Testis (tissue), 3 donors: ENCODE data around the gene ST3GAL2. TPM values are rescaled to one million over a fixed set of nuclear protein-coding genes. Genes with fewer than 3 reads are reported as not detected.
"Not testable (repeated sequence)": the region's sequence is repeated elsewhere in the genome, so short reads cannot be mapped to it uniquely, and the experiment has no call there.

Experiments
- DNase-seq: peaks from one replicate; pipeline ENCODE4 v3.0.0-alpha.2; 2019
- H3K27ac ChIP-seq, 2 donors: fragments of 200-600 bp; sonication (generic); one replicate each; pipeline ENCODE4 v1.5.1; 2019
- H3K27me3 ChIP-seq: fragments of 200-600 bp; sonication (generic); one replicate; pipeline ENCODE4 v1.5.1; 2019
- H3K36me3 ChIP-seq: fragments of 200-600 bp; sonication (generic); one replicate; pipeline ENCODE4 v1.5.1; 2017; ENCODE audit warnings: low read depth; ENCODE audit errors: missing control alignments
- H3K4me1 ChIP-seq: fragments of 200-600 bp; sonication (generic); one replicate; pipeline ENCODE4 v1.5.1; 2019
- H3K4me3 ChIP-seq, 2 donors: fragments of 200-600 bp; sonication (generic); one replicate each; pipeline ENCODE4 v1.5.1; 2017 to 2019
- H3K9me3 ChIP-seq: fragments of 200-600 bp; sonication (generic); one replicate; pipeline ENCODE4 v1.5.1; 2017
- POLR2A ChIP-seq: fragments of 450-650 bp; IDR thresholded peaks from one replicate; pipeline ENCODE4 v1.6.1; 2017; ENCODE audit warnings: antibody characterized with exemption, mild to moderate bottlenecking, moderate library complexity
- WGBS, 2 donors: methylation state at CpG; one replicate each; pipeline ENCODE4 v1.1.5; 2018; 5-methylcytosine and 5-hydroxymethylcytosine counted together
- intact Hi-C: fragments of 100-400 bp; cut with DNase I; formaldehyde crosslinking; loops from one replicate; pipeline ENCODE4 v1.15.1; 2023; ENCODE audit warnings: low total_unique reads
- polyA plus RNA-seq: library from polyadenylated mRNA; stranded (reverse); fragments of 350-450 nt; fragmentation: Illumina TruSeq; extraction: RNeasy Lipid Tissue Mini Kit (QIAGEN cat#74804); gene quantifications from one replicate; pipeline ENCODE4 v1.2.3, GENCODE V29; 2014; ENCODE audit warnings: low read depth, low replicate concordance; ENCODE audit not compliant: insufficient read depth
- total RNA-seq, 2 donors: library from RNA; depleted of rRNA; stranded (reverse); fragments of >200 nt; gene quantifications; one replicate each; pipeline ENCODE4 v1.2.3, GENCODE V29; 2016
- TF ChIP-seq, protein P1 (sequence below), 3 experiments: fragments of 450-650 bp in 2 of 3; fragments of 200-600 bp in 1 of 3; sonication (generic) in 1 of 3; IDR thresholded peaks; one replicate each; pipeline ENCODE4 v1.5.1; 2016 to 2019; ENCODE audit warnings: antibody characterized with exemption in 3 of 3, mild to moderate bottlenecking in 2 of 3, moderate library complexity in 1 of 3

Gene ST3GAL2
- total and polyA plus RNA-seq, 3 donors from 2014 or later: 20.2 to 46.2 (median 32.5) TPM

DNA sequence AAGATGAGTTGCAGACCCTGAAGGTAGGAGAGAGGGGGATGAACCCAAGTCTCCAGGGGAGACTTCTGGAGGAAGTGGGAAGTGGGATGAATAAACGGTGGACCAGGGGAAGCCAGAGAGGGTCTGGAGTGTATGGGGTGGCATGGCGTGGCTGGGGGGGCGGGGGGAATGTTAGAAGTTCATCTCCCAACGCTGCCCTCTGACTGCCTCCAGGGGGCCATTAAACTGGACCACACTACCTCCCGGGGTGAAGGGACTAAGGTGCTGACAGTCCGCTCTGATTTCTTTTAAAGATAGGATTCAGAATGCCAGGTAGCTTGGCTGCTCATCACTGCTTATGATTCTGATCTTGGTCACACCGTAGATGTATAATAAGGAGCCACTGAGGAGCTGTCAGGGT lies 21.2 kb downstream of the ST3GAL2 start:
- Histone ChIP-seq H3K4me1 (peaks cover 31% of the 10 kb centered on the region), H3K9me3 (no peaks in the 10 kb centered on the region), H3K4me3 (no peak overlapping the region), H3K27me3 (no peaks in the 10 kb centered on the region), H3K27ac (no peak overlapping the region), H3K36me3 (no peaks in the 10 kb centered on the region)
- DNase-seq: no peak
- intact Hi-C loops: no loop called here
- WGBS, 2 donors: 64 to 78% methylated on average over 6 to 7 of the region's 7 CpGs
- TF ChIP-seq, protein P1, sequence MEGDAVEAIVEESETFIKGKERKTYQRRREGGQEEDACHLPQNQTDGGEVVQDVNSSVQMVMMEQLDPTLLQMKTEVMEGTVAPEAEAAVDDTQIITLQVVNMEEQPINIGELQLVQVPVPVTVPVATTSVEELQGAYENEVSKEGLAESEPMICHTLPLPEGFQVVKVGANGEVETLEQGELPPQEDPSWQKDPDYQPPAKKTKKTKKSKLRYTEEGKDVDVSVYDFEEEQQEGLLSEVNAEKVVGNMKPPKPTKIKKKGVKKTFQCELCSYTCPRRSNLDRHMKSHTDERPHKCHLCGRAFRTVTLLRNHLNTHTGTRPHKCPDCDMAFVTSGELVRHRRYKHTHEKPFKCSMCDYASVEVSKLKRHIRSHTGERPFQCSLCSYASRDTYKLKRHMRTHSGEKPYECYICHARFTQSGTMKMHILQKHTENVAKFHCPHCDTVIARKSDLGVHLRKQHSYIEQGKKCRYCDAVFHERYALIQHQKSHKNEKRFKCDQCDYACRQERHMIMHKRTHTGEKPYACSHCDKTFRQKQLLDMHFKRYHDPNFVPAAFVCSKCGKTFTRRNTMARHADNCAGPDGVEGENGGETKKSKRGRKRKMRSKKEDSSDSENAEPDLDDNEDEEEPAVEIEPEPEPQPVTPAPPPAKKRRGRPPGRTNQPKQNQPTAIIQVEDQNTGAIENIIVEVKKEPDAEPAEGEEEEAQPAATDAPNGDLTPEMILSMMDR (IDR thresholded peaks at IDR 0.05): no peak
- TF ChIP-seq POLR2A: no peak

DNA sequence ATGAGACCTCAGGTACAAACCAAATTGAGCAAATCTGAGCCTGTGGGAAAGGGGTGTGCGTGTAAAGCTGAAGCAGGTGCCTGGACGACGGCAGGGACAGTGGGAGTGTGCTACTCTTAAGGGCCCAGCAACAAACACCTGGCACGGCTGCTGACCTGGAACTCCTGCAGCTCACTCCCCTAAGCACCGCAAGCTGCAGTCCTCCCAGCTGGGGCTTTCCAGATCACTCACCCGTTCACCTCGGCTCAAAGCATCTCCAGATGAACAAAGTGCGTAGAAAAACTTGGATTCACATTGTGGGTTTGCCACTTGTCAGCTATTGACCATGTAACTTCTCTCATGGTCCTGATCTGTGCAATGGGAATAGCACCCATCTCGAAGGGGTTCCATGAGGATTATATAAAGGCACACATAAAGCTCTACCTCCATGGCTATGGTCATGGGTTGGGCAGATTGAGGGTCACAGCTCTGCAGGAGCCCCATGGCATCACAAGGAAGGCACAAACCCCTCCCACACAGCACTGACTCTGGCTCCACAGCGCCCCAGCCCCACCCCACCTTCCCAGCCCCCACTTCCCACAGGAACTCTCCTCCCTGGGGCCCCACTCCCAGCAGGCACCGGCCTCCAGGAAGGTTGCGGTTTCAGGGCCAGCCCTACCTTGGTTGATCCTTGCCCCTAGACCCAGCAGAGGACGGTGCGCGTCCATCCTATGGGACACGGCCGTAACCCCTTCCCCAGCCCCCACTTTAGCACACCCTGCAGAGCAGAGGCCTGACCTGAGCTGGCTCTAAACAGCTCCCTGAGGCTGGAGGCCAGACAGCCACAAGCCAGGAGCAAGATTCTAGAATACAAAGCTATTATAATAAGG lies 21.9 kb downstream of the ST3GAL2 start:
- intact Hi-C loops: no loop called here
- WGBS, 2 donors: 76 to 92% methylated on average over 12 to 17 of the region's 17 CpGs
- Histone ChIP-seq H3K4me1 (peaks cover 31% of the 10 kb centered on the region), H3K9me3 (no peaks in the 10 kb centered on the region), H3K36me3 (no peaks in the 10 kb centered on the region), H3K4me3 (no peak overlapping the region), H3K27me3 (no peaks in the 10 kb centered on the region), H3K27ac (no peak overlapping the region)
- DNase-seq: no peak
- TF ChIP-seq, protein P1 (IDR thresholded peaks at IDR 0.05): no peak
- TF ChIP-seq POLR2A: no peak

DNA sequence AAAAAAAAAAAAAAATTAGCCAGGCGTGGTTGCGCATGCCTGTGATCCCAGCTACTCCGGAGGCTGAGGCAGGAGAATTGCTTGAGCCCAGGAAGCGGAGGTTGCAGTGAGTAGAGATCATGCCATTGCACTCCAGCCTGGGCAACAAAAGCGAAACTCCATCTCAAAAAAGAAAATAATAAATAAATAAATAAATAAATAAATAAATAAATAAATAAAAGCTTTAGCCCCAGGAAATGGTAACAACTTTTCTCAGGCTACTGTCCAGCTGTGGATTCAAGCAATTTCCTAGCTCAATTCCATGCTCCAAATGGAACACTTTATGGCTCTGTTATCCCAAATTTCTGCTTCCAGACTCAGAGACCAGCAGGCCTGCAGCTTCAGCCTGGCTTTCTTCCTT lies 25.3 kb downstream of the ST3GAL2 start:
- H3K27me3 ChIP-seq, H3K9me3 ChIP-seq, H3K4me1 ChIP-seq, H3K4me3 ChIP-seq, H3K27ac ChIP-seq, intact Hi-C loops, H3K36me3 ChIP-seq, DNase-seq: not testable (repeated sequence)
- WGBS, 2 donors: 97 to 98% methylated on average over 5 of the region's 5 CpGs

DNA sequence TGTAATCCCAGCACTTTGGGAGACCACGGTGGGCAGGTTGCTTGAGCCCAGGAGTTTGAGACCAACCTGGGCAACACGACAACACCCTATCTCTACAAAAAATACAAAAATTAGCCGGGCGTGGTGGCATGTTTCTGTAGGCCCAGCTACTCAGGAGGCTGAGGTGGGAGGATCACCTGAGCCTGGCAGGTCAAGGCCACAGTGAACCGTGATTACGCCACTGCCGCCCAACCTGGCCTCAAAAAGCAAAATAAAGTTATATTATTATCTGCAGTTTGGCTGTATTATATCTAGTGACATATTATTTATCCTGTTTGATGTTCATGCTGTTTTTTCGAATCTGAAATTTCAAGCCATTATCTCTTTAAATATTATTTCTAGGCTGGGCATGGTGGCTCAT lies 26.5 kb downstream of the ST3GAL2 start:
- H3K4me3 ChIP-seq: no peak overlapping the region
- 66 to 87% methylated on average over 8 of the region's 8 CpGs for whole genome bisulfite sequencing, 2 donors
- intact Hi-C loops: no loop called here
- no peaks in the 10 kb centered on the region for H3K36me3 ChIP-seq
- peaks cover 11% of the 10 kb centered on the region for H3K4me1 ChIP-seq
- DNase-seq: no peak
- TF ChIP-seq, protein P1 (IDR thresholded peaks at IDR 0.05): no peak
- TF ChIP-seq POLR2A: no peak
- H3K9me3 ChIP-seq: no peaks in the 10 kb centered on the region
- H3K27me3 ChIP-seq: no peaks in the 10 kb centered on the region
- H3K27ac ChIP-seq: no peak overlapping the region

DNA sequence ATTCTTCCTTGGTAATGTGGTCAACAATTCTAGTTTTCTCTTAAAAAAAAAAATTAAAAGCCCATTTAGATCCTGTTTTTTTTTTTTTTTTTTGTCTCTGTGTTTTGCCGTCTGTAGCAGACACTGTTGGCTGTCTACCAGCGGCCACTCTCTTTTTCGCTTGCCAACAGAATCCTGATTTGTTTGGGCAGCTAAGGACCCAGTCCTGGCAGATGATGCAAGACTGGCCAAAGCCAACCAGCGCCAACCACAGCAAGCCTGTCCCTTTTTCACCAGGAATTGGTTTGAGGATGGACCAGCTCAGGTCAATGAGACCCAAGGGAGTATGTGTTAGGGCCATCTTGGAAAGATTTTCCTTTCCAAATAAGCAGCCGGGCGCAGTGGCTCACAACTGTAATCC lies 28.2 kb downstream of the ST3GAL2 start:
- WGBS, 2 donors: 75 to 82% methylated on average over 6 of the region's 6 CpGs
- DNase-seq: no peak
- TF ChIP-seq POLR2A: no peak
- TF ChIP-seq, protein P1 (IDR thresholded peaks at IDR 0.05): no peak
- no peak overlapping the region for H3K27ac ChIP-seq
- no peak overlapping the region for H3K4me3 ChIP-seq
- H3K9me3 ChIP-seq: no peaks in the 10 kb centered on the region
- no peaks in the 10 kb centered on the region for H3K36me3 ChIP-seq
- intact Hi-C loops: no loop called here
- H3K27me3 ChIP-seq: no peaks in the 10 kb centered on the region
- peaks cover 11% of the 10 kb centered on the region for H3K4me1 ChIP-seq
